Stimulated activated CD8-positive, alpha-beta memory T cell treated with anti-CD3 and anti-CD28 coated beads, Interleukin-12 subunit alpha, Interleukin-12 subunit beta, amount 100 ng/mL, for 24 hours (primary cell): Measurements from ENCODE around the gene RHO.
"Not testable (repeated sequence)": the region's sequence is repeated elsewhere in the genome, so short reads cannot be mapped to it uniquely, and the experiment has no call there.

Experiments used
- DNase-seq: peaks from one replicate; pipeline ENCODE4 v3.0.0-alpha.2; 2020; ENCODE audit errors: extremely low read depth

The RHO gene

DNA sequence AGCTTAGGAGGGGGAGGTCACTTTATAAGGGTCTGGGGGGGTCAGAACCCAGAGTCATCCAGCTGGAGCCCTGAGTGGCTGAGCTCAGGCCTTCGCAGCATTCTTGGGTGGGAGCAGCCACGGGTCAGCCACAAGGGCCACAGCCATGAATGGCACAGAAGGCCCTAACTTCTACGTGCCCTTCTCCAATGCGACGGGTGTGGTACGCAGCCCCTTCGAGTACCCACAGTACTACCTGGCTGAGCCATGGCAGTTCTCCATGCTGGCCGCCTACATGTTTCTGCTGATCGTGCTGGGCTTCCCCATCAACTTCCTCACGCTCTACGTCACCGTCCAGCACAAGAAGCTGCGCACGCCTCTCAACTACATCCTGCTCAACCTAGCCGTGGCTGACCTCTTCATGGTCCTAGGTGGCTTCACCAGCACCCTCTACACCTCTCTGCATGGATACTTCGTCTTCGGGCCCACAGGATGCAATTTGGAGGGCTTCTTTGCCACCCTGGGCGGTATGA is at the start of gene RHO:
TSS of gene RHO (plus strand) at position 51 of the 512 bp plus-strand sequence. CDS start at position 146, 95 bp downstream.
- DNase-seq: no peak

DNA sequence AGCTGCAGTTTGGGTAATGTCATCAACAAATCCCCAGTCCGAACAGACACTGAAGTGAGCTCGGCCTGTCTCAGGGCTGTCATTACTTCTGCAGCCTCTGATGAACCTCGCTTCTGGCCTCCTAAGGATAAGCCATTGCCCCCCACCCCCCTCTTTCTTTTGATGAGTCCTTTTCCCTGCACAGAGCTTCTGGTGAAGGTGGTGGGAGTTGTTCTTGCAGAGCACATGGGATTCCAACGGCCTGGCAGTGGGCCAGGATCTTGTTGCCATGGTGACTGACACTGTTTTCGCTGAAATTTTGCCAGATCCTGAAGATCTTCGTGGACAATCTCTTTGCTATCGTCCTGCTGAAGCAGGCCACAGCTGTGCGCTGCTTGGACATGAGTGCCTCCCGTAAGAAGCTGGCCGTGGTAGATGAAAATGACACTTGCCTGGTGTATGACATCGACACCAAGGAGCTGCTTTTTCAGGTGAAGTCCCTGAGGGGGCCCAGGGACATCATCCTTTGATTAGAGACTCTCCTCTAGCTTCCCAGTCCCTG is 47.1 kb upstream of the RHO start:
- DNase-seq: not testable (repeated sequence)

DNA sequence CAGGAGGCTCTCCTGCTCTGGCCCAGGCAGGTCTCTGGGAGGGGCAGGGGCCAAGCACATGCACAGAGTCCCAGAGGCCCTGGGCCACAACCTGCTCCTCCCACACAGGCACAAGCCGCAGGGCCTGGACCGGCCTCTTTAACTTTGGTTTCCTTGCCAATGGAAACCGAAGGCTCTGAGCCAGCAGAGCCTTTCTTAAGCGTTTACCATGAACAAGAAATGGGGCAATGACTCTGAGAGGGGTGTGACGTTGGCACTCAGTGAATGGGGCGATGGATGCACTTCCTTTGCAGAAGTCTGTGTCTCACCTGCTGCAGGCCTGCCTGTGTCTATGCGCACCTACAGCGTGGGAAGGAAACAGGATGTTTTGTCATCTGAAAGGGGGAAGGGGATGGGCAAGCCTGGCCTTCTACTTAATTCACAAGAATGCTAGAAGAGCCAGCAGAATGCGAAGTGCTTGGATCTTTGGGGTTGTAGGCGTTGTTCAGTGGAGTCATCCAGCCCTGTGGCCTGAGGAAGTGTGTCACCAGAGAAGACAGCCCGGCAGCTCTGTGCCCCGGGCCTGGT is 46.6 kb upstream of the RHO start:
- DNase-seq: no peak

DNA sequence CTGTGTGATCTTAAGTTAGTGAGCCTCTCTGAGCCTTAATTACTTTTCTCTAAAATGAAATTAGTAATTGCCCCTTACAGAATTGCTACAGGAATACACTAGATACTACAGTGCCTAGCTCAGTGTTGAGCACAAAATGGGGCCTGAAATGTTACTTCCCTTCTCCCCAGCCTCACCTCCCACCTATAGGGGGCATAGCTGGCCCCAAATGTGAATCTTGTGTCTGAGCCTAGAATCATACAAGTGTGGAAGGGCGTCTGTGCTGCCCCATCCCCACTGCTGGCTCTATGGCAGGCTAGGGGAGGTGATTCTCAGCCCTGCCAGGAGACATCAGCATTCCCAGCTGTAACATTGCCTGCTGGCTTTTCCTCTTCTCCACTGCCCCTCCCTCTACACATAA is 45.7 kb upstream of the RHO start:
- no peak for DNase-seq

DNA sequence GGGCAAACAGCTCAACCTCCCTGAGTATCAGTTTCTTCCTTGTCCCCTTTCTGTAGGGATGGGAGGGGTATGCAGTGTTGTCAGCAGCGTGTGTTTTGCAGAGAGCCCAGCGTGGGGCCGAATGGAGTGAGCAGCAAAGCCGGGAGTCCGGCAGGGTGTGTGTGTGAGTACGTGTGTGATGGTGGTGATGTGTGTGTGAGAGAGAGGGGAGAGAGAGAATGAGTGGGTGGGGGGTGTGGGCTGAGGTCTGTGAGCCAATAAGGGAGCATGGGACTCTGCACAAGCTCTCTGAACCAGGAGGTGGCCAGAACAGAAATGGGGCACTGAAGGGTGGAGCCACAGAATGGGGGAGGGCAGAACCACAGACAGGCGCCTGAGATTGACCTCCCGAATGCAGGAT is 44.6 kb upstream of the RHO start:
- DNase-seq: no peak

DNA sequence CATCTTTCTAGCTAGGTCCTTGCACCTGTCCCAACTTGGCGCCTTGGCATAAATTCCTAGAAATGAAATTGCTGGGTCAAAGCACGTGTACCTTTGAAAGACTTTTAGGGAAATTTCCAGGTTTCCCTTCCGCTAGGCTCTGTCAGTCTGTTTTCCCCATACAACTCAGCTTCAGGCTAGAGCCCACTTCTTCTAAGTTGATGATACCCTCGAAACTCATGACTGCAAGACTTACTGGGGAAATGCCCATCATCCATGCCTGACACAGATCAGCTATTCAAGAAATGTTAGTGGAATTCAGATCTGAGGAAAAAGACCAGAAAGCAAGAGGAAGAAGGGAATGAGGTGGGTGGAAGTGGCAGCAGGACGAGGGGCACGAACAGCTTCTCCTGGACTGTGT is 43.3 kb upstream of the RHO start:
- DNase-seq: not testable (repeated sequence)

DNA sequence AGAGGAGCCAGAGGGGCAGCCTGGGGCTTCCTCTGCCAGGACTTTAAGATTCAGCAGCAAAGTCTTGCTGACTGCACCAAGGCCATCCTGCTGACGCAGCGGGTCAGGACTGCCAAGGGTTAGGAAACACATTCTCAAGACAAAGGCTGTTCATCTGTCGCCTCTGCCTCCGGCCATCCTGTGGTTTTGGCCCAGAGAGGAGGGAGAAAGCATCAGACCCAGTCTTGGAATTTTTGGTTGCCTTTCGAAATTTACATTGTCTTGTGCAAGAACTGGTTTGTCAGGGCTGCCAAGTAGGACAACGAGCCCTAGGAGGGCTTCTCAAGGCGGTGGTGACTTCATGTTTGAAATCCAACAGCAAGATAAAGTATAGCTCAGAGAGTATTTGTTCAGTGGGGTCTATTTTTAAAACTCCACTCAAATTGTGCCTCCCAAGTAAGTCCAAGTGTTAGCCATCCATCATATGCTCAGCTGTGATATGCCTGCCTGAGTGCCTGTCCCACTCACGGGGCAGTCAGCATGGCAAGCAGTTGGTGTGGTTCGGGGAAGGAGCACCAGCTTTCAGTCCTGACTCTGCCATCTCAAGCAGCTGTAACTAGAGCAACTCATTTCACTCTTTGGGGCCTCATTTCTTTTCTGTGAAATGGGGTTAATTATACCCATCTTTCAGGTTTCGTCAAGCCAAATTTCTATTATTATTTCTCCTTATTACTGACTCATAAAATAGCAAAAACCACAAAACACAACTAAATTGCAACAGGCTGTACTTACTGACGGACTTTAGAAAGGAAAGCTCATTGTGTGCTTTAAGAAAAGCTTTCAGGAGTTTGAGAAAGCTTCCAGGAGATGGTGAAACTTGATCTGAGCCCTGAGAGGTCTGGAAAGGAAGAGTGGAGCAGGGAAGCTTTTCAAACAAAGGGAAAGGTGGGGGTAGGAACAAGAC is 42.4 kb upstream of the RHO start:
- DNase-seq: no peak

DNA sequence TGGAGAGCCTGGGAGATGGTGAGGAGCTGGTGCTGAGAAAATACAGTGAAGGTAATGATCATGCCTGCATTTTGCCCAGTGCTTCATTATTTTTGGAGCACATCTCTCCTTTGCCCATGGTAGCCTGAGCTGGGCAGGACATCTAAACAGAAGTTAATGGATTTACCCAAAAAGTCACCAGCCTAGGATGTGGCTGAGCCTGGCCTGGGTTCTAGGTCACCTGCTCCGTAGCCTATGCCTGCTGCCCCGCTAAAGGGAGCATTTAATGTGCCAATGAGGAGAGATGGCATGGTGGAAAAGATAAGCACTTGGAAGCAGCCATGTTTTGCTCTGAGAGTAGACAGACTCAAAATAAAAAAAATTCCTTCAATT is 41.8 kb upstream of the RHO start:
- DNase-seq: no peak

DNA sequence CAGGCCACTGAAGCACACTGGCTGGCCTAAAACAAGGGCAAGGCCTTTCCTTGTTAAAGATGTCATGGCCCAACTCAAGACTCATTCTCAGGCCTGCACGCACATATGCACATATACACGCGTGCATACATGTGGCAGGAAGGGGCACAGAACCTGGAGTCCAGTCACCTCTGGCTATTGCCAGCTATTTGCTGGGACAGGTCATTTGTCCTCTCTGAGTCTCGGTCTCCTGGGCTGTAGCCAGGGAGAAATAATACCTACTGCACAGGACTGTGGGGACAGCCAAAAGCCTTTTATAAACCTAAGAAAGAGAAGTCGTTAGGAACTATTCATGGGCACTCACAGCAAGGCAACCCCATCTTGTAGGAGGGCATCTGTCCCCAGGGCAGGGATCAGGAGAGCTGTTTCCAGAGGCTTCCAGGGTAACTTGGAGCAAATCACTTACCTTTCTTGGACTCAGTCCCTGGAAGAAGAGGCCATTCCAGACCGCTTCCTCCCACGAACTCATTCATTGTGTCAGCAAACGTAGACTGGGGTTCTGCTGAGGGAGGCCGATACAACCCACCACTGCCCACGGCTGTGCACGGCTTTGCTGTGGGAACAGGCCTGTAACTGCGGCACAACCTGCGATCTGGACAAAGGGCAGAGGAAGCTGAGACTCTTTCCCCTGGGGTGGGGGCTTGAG is 41.1 kb upstream of the RHO start:
- DNase-seq: no peak

DNA sequence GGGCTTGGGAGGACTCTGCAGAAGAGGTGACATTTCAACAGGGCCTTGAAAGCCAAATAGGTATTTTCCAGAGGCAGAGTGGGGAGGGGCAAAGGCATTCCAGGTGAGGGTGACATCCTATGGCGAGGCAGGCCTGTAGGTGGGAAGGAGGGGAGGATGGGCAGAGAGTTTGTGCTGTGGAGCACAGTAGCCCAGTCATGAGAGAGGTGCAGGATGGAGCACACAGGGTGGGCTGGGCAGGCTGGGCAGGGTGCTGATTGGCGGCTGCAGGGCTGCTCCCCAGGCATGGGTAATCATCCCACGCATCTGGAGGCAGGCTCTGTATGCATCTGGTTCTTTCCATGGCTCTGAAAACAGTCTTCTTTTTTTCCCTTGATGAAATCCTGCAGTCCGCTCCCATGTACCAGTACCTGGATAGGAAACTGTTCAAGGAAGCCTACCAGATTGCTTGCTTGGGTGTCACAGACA is 40.5 kb upstream of the RHO start:
- not testable (repeated sequence) for DNase-seq

DNA sequence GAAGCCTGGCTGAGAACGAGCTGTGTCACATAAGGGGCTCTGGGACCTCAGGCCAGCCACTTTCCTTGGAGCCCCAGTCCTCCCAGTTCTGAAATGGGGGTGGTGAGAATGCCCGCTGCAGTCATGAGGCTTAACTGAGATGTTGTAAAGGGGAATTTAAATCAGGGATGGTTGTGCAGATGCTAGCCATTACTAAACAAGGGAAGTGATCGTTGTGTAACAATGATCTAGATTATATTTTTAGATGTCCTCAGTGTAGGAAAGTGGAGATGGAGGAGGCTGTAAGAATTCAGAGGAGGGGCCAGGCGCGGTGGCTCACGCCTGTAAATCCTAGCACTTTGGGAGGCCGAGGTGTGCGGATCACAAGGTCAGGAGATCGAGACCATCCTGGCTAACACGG is 39.2 kb upstream of the RHO start:
- not testable (repeated sequence) for DNase-seq

DNA sequence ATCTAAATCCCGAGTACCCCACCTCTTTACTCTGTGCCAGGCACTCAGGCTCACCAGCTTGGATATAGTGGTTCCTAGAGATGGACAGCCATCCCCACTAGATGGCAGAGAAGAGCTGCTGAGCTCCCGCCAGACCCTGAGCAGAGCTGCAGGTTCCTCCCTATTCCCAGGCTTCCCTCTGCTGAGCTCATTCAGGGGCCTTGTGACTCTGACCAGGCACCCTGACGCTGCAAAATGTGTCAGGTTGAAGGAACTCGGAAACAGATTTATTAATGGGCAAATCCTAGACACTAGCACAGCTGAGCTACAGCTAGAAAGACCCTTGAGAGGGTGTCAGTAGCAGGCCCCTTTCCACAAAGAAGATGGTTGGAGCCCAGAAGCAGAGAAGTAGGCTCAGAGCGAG is 38.2 kb upstream of the RHO start:
- DNase-seq: peak; percentile 12

DNA sequence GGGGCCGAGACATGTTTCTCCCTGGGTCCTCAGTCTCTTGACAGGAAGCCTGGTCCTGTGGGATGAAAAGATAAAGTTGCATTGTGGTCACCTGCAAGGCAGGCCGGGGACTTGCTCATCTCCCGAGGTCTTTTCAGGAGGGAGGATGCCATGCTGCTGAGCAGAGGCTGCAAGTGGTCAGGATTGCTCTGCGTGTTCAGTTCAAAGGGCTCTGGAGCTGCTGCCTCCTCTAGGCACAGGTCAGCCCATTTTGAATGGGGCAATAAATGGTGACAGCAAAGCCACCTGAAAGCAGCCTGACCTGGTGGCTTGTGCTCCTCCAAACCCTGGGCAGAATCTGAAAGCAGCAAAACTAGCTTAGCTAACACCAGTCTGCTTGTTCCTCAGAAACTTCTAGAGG is 37.4 kb upstream of the RHO start:
- DNase-seq: not testable (repeated sequence)

DNA sequence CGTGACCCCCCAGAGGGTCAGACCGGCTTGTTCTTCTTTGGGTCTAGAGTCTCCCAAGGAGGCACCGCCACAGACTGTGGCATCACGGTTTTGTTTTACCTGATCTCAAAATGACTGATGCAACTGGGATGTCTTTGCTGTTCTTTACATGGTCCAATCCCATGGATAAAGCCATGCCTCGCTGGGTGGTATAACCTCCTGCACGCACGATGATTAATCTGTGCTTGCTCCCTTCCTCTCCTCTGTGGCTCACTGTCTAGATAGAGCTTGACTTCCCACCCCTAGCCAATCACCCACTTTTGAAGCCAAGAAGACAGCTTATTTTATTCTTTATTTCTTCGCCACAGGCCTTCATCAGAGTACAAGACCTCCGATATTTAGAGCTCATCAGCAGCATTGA is 36.6 kb upstream of the RHO start:
- no peak for DNase-seq

DNA sequence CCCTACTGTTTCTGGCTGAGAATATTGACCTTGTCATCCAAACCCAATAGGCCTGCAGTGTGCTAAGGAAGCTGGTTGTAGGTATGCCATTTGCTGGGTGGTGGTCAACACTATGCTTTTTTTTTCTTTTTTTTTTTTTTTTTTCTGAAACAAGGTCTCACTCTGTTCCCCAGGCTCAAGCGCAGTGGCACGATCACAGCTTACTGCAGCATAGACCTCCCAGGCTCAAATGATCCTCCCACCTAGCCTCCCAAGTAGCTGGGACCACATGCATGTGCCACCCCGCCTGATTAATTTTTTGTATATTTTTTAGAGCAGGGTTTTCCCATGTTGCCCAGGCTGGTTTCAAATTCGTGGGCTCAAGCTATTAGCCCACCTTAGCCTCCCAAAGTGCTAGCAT is 35.7 kb upstream of the RHO start:
- DNase-seq: no peak

DNA sequence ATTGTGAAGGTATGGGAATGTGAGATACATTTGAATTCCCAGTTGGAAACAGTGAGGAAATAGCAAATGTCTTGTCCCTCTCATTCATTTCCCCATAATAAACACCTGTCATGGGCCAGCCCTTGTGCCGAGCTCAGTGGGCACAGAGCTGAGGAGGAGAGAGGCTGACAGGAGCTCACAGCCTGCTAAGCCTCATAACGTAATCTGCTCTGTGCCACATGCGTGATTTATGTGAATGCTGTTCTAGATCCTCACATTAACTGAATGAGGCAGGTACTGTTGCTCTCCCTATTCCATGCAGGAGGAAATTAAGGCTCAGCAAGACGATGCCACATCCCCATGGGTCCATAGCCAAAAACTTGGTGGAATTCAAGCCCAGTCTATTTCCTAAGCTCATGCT is 35.2 kb upstream of the RHO start:
- no peak for DNase-seq

DNA sequence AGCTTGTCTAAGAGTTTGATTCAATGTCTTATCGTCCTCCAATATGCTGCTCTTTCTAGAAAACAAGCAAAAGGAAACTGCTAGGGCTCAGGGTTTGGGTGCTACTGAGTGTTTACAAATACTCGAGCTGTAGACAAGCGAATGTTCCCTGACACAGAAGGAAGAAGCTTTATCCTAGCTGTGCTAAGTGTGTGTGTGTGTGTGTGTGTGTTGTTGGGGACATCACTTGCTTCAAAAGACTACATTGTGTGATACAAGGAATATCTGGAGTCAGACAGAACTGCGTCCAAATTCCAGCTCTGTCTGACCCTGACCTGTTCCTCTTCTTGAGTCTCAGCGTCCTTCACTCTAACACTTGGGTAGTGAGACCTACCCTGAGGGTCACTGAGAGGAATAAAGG is 33.9 kb upstream of the RHO start:
- not testable (repeated sequence) for DNase-seq

DNA sequence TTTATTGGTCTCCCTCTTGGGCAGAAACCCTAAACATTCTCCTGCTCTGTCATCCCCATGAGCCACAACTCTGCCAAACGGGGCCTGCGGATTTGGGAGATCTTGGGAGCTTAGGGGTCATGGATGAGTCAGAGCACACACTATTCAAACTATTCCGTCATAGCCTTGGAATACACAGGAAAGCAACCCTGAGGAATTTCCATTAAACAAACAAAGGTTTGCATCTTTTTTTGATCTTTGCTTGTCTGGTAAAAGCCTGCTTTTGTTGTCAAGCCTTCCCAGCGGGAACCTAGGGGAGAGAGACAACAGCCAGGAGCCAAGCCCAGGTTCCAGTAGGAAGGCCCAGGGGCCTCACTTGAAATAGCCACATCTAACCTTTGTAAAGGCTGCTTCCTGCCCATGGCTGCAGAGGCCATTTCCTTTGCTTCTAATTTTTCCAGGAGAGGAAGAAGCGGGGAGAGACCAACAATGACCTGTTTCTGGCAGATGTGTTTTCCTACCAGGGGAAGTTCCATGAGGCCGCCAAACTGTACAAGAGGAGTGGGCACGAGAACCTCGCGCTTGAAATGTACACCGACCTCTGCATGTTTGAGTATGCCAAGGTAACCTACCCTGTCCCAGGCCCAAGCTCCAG is 33.3 kb upstream of the RHO start:
- DNase-seq: not testable (repeated sequence)

DNA sequence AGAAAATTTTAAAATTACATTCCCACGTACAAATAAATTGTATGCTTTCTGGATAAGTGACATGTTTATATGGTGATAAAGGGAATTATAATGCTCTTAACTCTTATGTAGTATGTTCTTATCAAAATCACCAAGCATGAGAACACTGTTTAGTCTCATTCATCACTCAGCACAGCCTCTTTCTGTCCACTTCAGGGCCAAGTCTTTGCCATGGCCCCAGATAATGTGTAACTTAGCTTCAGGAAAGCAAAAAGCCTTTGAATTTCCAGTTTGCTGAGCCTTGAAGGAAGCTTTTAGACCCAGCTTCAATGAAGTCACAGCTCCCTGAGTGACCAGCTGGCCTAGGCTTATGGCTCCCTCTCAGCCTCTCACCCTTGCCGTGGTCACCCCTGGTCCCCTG is 30.6 kb upstream of the RHO start:
- not testable (repeated sequence) for DNase-seq

DNA sequence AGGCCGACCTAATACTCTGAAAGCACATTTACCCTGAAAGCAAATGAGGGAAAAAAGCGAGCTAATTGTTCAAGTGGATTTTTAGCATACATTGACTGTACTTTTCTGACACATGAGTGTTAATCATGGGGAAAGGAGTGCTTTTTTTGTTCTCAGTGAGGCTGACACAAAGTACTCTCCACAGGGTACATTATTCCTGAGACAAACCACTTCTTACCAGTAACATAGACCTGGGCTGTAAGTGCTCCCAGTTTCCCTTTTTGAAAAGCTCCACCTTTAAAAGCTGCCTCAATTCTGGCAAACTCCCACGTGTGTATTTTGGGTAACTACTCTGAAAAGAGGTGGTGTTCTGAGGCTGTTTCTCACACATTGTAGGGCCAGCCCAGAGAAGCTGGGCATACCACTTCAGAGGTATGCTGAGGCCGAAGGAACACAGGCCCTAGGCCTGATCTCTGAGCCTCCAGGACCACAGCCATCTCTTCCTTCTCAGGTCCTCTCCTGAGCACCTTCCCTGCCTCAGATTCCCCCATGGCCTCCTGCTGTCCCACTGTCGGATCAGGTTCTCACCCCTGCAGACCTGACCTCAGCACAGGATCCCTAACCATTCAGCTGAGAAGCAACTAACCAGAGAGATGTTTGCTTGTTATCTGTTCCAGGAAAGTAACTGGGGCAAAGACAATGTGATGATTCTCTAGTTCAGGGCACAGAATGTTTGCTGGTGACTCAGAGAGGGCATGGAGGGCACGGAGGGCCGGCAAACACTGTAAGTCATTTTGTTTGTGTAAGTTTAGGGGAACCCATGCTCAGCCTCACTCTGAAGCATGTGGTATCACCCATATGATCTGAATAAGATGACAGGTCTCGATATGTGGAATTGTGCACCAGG is 29.6 kb upstream of the RHO start:
- DNase-seq: not testable (repeated sequence)
